22Rv1 (cell line): ENCODE measurements around the gene KCNIP4.
"Not testable (repeated sequence)": the region's sequence is repeated elsewhere in the genome, so short reads cannot be mapped to it uniquely, and the experiment has no call there.

Experiments used
- ZFX ChIP-seq: fragments of 450-650 bp; IDR thresholded peaks from 2 replicates; pipeline ENCODE4 v1.6.1; 2017; ENCODE audit warnings: antibody characterized with exemption, borderline replicate concordance
- TF ChIP-seq, protein P1 (sequence below): fragments of 450-650 bp; IDR thresholded peaks from 2 replicates; pipeline ENCODE4 v1.5.1; 2017; ENCODE audit warnings: mild to moderate bottlenecking

DNA sequence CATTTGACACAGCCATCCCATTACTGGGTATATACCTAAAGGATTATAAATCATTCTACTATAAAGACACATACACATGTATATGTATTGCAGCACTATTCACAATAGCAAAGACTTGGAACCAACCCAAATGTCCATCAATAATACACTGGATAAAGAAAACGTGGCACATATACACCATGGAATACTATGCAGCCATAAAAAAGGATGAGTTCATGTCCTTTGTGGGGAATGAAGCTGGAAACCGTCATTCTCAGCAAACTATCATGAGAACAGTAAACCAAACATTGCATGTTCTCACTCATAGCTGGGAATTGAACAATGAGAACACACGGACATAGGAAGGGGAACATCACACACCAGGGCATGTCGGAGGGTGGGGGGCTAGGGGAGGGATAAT, 1202.6 kb downstream of the KCNIP4 start:
- TF ChIP-seq, protein P1, sequence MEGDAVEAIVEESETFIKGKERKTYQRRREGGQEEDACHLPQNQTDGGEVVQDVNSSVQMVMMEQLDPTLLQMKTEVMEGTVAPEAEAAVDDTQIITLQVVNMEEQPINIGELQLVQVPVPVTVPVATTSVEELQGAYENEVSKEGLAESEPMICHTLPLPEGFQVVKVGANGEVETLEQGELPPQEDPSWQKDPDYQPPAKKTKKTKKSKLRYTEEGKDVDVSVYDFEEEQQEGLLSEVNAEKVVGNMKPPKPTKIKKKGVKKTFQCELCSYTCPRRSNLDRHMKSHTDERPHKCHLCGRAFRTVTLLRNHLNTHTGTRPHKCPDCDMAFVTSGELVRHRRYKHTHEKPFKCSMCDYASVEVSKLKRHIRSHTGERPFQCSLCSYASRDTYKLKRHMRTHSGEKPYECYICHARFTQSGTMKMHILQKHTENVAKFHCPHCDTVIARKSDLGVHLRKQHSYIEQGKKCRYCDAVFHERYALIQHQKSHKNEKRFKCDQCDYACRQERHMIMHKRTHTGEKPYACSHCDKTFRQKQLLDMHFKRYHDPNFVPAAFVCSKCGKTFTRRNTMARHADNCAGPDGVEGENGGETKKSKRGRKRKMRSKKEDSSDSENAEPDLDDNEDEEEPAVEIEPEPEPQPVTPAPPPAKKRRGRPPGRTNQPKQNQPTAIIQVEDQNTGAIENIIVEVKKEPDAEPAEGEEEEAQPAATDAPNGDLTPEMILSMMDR = not testable (repeated sequence)
- not testable (repeated sequence) for TF ChIP-seq ZFX
